ENCODE results near the gene MAP2K5.

The MAP2K5 gene

DNA sequence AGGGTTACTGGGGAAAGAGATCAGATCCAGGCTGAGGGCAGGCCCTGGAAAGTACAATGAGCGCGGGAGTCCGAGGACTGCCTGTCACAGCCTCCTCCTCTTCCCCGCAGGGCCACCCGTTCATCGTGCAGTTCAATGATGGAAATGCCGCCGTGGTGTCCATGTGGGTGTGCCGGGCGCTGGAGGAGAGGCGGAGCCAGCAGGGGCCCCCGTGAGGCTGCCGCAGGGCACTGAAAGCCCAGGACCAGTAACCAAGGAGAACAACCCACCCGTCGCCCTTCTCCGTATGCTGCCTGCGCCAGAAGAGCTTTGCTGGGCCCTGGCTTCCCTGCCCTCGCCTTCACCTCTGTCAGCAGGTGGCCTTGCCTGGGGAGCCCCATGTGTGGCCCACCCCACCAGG is 264.0 kb downstream of the MAP2K5 start:
- no peak for DNase-seq (ENCODE audit: low read depth in 2 of 2)

DNA sequence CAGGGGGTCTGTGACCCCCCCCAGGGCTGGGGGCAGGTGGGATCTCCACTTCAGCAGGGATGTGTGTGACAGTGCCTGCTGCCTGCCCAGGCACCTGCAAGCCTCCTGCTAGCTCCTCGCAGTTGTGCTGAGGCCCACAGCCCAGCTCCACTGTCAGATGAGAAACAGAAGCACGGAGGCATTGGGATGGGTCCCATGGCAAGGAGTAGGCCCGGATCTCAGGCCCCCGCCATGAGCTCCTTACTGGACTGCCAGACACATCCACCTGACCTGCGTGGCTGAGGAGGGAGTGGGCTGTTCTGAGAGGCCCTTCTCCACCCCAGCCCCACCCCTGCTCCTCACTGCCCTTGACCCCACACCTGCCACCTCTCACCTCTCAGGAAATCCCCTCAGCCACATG is 264.6 kb downstream of the MAP2K5 start:
- DNase-seq (ENCODE audit: low read depth in 2 of 2) = no peak

DNA sequence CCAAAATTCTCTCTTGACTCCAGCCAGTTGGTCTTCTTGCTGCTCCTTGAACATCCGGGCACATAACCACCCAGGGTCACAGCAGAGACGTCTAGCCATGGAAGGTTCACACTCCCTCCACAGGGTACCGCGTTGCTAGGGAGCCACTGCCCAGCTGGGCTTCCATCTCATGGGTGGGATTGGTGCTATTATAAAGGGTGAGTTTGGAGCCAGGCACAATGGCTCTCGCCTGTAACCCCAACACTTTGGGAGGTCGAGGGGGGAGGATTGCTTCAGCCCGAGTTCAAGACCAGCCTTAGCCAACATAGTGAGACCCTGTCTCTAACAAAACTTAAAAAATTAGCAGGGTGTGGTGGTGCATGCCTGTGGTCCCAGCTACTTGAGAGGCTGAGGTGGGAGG is 265.3 kb downstream of the MAP2K5 start:
- DNase-seq (ENCODE audit: low read depth in 2 of 2) = no peak

DNA sequence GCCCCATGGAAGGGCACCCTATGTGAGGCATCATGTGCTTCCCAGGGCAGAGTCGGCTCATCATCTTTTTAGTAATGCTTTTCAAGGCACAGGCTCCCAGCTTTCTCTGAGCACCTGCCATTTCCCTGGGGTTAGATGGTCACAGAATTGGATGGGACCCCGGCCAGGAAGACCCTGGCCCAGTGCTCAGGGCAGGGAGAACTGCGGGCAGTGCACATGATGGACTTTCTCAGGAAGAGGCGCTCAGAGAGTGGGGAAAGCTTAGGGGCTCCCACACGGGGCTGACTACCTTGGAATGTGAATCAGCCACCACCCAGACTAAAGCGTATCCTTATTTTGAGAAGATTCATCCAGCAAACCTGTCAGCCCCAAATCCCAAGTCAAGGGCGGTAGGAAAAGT is 266.3 kb downstream of the MAP2K5 start:
- DNase-seq (ENCODE audit: low read depth in 2 of 2) = no peak

DNA sequence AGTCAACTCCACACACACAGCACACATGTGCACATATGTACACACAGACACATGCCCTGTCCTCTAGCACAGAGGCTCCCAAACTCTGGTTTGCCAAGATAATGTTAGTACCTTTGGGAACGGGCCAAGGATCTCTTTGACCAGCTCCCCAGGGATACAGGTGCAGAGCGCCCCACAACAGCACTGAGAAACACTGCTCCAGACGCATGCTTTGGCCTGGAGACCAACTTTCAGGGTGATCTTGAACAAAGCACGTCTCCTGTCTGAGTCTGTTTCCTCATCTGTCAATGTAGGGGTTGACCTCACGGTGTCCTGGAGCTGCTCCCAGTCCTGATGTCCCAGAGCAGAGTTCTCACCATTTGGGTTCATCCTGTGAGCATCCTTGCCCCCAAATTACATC is 266.9 kb downstream of the MAP2K5 start:
- DNase-seq (ENCODE audit: low read depth in 2 of 2) = no peak

DNA sequence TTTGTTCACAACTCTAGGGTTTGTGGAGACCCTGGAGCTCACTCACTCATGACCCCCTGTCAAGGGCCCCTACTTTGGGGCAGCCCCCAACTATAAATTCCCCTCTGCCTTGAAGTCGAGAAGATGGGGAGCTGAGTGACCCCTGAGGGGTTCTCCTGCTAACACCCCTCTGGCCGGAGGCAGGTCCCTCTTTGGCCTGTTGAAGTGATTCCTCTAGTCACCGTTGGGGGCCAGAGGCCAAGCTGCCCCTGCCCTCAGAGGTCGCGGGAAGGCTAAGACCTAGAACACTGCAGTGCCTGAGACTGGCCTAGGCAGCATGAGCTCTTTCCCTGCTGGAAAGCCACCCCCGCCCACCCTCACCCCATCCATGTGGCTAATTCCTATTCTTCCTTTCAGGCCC is 267.4 kb downstream of the MAP2K5 start:
- no peak for DNase-seq (ENCODE audit: low read depth in 2 of 2)

DNA sequence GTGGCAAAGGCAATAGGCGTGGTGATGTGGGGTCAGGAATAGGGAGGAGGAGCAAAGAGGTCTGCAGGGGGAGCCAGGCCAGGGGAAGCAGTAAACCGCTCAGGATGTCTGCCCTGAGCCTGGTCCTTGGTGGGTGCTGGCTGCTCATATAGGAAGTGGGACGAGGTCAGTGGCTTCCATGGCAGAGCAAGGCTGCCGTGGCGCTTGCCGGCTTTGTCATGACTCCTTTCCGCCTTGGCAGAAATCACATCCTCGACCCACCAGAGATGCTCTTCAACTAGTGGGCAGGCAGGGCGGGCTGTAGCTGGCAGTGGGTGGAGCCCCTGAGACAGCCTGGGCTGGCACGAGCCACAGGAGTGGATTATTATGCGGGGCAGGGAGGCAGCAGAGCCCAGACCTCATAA is 269.7 kb downstream of the MAP2K5 start:
- no peak for DNase-seq (ENCODE audit: low read depth in 2 of 2)

DNA sequence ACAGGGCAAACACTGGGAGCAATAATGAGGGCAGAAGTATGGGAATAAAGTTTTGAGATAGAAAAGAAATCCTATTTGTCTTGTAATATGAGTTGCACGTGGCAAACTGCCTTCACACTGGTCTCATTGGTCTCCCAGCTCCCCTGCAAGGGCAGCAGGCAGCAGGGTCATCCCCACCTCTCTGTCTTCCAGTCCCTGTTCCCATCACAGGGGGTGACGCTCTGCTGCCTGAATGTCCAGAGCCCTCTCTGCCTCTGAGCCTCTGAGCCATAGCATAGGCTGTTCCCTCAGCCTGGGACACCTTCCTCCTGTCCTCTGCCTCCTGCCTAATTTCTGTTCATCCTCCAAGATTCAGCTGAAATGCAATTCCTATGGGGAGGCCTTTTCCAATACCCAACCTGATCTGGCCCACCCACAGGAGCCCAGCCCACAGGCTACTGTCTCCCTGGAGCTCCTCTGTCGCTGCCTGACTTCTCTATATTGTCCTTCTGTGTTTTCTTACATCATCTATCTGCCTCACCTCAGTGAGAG is 270.7 kb downstream of the MAP2K5 start:
- DNase-seq (ENCODE audit: low read depth in 2 of 2) = no peak

DNA sequence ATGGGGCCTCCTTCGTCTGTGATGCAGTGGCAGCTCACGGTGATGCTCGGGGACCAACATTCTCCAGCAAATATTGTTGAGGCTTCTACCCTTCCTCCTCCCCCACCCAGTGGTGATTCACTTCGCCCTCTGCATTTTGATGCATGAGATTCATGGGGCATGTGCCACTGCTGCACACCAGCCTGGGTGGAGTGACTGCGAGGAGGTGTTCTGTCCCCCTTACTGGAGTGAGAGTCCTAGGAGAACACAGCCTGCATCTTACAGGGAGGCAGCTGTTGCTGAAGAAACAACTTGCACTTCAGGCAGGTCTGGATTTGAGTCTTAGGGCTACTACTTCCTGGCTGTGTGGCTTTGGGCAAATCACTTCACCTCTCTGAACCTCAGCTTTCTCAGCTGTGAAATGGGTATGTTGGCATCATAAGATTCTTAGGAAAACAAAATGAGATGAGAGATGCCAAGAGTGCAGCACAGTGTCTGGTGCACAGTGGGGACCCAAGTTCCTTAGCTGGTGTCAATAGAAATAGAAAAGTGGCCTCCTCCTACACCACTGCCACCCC is 272.6 kb downstream of the MAP2K5 start:
- DNase-seq (ENCODE audit: low read depth in 2 of 2) = no peak

DNA sequence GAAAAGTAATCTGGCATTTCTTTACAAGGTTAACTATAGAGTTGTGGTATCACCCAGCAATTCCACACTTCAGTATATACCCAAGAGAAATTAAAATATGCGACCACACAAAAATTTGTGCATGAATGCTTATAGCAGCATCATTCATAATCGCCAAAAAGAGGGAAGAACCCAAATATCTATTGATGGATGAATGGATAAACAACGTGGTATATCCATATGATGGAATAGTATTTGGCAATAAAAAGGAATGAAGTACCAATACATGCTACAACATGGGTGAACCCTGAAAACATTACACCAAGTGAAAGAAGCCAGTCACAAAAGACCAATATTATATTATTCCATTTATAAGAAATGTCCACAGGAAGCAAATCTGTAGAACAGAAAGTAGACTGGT is 274.2 kb downstream of the MAP2K5 start:
- no peak for DNase-seq (ENCODE audit: low read depth in 2 of 2)

DNA sequence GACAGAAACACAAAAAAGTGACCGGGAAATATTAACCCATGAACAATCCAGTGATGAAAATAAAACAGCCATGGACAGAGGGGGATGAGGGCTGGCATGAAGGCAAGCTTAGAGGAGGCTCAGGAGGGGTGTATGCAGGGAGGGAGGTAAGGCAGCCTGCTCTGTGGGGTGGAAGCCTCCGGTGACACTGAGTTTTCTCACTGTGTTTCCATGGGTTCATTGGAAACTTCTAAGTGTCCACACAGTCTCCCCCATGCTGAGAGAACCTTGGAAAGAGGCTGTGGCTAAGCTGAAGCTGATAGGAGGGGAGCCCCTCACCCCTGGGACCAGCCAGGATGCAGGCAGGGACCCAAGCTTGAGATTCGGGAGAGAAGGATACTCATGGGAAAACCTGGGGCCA is 276.0 kb downstream of the MAP2K5 start:
- DNase-seq (ENCODE audit: low read depth in 2 of 2) = no peak

DNA sequence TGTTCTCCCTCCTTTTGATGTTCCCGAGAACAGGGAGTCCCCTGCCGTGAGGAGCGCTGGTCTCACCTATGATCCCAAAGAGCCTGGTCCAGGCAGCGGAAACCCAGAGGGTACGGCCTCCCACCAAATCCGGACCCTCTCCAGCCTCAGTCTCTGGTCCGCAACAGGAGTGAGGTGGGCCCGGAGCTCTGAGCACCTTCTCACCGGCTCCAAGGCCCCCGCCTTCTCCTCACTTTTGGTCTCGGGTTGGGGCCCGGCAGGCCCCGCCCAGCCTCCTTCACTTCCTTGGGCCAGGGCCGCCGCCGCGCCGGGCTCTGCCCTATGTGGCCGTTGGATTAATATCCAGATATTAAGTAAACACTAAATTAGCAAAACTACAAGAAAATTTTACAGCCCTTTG is 277.1 kb downstream of the MAP2K5 start:
- no peak for DNase-seq (ENCODE audit: low read depth in 2 of 2)

DNA sequence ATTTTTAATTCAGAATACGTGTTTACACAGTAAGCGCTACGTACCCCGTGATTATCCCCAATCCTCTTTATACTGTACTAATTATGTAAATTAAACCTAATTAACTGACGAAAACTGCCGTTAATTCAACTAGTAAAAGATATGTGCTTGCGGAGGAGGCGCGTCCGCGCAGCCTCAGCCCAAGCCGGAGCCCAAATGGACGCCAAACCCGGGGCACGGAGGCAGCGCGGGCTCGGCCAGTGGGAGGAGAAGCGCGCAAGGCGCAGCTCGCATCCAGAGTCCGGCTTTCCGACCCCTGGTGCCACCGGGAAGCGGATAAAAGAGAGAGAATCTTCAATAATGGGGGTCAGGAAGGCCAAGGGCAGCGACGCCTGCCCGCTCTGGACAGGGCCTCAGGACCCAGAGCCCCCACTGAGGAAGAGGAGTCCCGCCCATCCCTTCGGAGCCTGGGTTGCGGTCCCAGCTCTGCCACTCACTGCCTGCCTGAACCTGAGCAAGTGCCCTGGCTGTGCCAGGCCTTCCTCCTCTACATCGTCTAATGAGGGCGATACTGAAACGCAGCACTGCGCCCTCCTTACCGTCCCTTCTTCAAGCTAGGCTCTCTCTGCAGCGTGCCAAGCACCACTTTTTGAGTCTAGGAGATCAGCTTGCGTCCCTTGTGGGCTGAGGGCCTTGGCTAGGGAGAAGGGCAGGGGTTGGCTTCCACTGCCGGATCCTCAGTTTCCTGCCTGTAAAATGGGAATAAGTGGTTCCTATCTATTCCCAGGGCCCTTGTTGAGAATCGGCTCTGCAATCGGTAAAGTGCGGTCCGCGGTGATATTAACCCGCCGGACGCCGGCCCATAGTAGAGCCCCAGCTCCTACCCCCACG is 277.9 kb downstream of the MAP2K5 start:
- DNase-seq (ENCODE audit: low read depth in 2 of 2) = no peak

DNA sequence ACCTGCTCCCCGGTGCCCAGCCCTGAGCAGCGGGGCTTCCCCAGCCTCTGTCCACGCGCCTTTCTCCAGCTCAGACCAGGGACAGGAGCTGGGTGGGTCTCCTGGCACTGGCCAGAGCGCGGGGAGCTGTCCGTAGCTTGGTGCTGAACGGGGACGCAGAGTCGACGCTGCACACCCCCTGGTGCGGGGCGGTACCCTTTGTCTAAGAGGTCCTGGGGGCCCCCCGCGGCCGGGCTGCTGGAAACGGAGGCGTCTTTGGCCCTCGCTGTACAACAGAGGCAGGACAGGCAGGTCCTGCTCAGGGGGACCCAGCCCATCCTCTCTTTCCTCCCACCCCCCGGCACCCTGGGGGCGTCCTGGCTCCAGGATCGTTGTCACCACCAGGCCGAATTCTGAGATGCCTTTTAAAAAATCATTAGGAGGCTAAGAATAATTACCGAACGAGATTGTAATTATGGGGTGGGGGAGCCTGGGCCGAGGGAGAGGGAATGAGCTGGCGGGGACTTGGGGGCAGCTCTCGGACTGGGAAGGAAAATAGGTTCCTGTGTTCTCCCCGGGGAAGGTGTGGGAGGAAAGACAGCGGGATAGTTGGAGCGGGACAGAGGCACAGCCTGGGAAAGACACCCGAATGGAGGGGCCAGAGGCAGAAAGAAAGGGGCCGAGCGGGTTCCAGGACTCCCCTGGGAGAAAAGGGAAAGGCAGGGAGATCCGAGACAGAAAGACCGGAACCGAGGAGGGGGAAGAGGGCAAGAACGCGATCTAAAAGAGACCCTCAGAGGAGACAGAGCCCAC is 278.7 kb downstream of the MAP2K5 start:
- no peak for DNase-seq (ENCODE audit: low read depth in 2 of 2)

DNA sequence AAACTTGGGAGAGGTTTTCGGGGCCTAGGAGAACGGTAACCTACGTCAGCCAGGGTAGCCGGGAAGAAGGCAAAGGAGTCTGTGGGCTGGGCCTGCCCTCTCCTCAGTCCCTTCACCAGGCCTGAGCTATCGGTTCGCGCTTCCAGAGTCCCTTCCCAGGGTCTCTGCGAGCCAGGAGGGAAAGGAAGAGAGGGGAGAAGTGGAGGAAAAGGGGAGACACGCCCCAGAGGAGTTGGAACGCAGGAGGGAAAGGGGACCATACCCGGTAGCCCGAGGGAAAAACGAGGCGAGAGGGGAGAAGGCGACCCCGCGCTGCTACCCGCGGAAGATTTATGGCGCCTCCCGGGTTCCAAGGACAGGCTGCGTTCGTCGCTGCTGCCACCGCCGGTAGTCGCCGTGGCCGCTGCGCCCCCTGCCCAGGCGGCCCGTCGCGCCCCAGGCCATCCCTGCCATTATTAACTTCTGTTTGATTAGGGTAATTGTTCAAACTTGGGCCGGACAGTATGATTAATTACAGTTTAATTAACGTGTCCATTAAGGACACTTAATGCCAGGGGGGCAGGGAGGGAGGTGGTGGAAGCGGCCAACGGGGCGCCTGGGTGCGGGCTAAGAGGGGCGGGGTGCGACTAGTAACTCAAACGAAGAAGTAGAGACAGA is 279.4 kb downstream of the MAP2K5 start:
- no peak for DNase-seq (ENCODE audit: low read depth in 2 of 2)

DNA sequence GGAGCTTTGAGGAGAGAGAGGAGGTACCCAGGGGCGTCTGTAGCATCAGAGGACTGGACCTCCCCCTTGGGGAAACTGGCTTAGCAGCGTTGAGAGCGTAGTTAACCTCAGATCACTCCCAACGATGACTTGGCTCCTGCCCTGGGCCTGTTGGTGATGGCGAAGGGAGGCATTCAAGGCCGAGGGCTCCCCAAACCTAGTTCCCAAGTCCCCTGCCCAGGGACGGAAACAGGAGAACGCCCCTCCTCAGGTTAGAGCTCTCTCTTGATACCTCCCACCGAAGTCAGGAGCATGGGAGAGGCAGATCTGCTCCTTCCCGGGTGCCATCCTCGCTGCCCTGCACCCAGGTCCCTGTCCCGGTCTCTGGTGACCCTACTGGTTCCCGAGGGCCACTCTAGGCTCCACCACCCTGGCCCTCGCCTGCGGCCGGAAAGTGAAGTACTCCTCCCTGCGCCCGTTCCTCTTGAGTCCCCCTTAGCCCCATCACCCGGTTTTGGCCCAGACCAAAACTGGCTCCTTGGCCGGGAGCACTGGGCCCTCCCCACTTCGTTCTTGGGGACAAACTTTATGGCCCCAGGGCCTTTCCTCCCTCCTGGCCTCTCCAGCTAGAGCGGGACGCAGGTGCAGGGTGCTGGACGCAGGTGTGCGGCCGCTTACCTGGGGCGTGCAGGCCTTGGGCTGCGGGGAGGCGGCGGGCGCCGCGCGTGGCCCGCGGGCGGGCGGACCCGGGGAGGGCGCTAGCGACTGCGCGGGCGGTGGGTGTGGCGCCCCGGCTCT is 280.2 kb downstream of the MAP2K5 start:
- DNase-seq (ENCODE audit: low read depth in 2 of 2) = no peak

DNA sequence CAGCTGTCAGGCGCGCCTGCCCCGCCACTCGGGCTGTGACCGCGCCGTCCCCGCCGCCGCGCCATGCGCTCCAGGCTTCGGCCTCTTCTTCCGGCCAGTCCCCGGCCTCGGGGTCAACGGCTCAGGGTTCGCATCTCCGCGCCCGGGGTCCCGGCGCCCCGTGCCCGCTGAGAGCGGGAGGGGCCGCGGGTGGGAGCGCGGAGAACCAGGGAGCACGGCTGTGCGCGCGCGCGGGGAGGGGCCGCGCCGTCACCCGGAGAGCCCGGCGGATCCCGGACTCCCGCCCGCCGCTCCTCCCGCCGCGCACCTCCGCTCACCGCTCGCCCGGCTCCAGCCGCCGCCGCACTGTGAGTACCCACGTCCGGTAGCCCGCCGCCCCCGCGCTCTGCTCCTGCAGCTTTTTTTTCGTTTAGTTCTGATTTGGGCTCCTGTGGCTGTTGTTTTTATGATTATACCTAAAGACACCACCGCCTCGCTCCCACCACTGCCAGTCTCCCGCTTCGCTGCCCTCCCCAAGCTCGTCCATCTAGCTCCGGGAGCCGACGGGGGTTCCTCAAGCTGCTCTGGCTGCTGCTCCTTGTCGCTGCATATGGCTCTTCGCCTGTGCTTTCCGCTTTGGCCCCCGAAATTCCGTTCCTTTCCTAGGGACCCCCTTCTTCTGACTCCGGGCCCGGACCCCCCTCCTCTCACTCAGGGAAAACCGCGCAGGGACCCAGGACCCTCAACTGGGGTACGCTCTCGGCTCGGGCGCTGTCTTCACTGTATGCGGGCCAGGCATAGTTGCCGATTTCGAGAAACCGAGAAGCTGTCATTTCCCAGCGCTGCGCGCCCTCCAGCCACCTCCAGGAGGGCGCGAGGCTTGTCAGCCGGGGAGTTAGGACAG is 281.1 kb downstream of the MAP2K5 start:
- no peak for DNase-seq (ENCODE audit: low read depth in 2 of 2)

DNA sequence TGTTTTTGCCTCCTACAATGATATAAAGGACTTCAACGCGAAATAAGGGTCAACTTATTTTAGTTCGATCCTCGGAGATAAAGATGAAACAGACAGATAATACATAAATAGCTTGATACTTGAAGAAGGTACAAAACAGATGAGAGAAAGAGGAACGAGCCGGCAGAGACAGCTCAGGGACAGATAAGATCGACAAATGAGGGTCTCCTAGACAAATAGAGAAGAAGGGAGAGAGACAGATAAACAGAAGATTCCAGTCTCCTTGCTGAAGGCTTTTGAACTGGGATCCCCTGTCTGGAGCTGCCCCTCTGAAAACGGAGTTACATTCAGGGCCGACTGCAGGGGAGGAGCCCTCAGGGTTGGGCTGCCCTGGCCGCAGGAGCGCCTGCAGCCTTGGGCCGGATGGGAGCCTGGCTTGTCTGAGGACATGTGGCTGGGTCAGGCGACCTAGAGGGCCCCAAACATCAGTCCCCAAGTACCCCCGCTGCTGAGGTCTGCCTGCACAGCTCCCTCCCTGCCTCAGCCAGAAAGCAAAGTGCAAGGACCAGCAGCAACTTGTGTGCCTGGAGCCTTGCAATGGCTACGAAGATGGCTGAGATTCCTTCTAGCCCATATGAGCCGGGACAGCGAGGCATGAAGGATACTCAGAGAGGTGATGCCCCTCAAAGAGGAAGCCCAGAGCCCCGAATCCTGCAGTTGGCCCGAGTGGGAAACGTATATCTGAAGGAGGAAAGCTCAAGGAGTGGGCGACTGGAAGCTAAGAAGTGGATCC is 281.9 kb downstream of the MAP2K5 start:
- DNase-seq (ENCODE audit: low read depth in 2 of 2) = no peak
